HG03064 (cell line): Measurements from ENCODE around the gene RDH13.
"Not testable (repeated sequence)": the region's sequence is repeated elsewhere in the genome, so short reads cannot be mapped to it uniquely, and the experiment has no call there.

Source experiments
- ATAC-seq: cut with Tn5 transposase; IDR thresholded peaks from one replicate; pipeline ENCODE4 v1.9.1; 2021; ENCODE audit warnings: low read depth; ENCODE audit not compliant: unreplicated experiment

RDH13 gene

GRCh38 chr19:55048446-55048845, 14.5 kb downstream of the RDH13 start:
- ATAC-seq = no peak

- ATAC-seq = no peak
These were observed 15.0 kb downstream of the RDH13 start for GRCh38 chr19:55047951-55048350.

- ATAC-seq = no peak
These were observed 15.8 kb downstream of the RDH13 start for GRCh38 chr19:55046975-55047622.

GRCh38 chr19:55044771-55045716, 17.9 kb downstream of the RDH13 start:
- no peak for ATAC-seq

- no peak for ATAC-seq
These were observed 18.7 kb downstream of the RDH13 start for GRCh38 chr19:55044286-55044685.

- ATAC-seq = no peak
These were observed 20.3 kb downstream of the RDH13 start for GRCh38 chr19:55042688-55043087.

GRCh38 chr19:55042344-55042678, 20.6 kb downstream of the RDH13 start:
- ATAC-seq = no peak

GRCh38 chr19:55041627-55042343, 21.2 kb downstream of the RDH13 start:
- ATAC-seq = no peak

- no peak for ATAC-seq
These were observed 21.7 kb downstream of the RDH13 start for GRCh38 chr19:55041244-55041626.

GRCh38 chr19:55040654-55041053, 22.3 kb downstream of the RDH13 start:
- ATAC-seq = not testable (repeated sequence)

- not testable (repeated sequence) for ATAC-seq
These were observed 25.3 kb downstream of the RDH13 start for GRCh38 chr19:55037603-55038002.

- no peak for ATAC-seq
These were observed 26.9 kb downstream of the RDH13 start for GRCh38 chr19:55036058-55036457.

- ATAC-seq = no peak
These were observed 28.2 kb downstream of the RDH13 start for GRCh38 chr19:55034751-55035150.

- not testable (repeated sequence) for ATAC-seq
These were observed 29.8 kb downstream of the RDH13 start for GRCh38 chr19:55032976-55033643.

- ATAC-seq = no peak
These were observed 30.7 kb downstream of the RDH13 start for GRCh38 chr19:55032170-55032800.

- no peak for ATAC-seq
These were observed 31.8 kb downstream of the RDH13 start for GRCh38 chr19:55031178-55031577.

- no peak for ATAC-seq
These were observed 34.2 kb downstream of the RDH13 start for GRCh38 chr19:55028757-55029156.

GRCh38 chr19:55027472-55028337, 35.2 kb downstream of the RDH13 start:
- no peak for ATAC-seq

- not testable (repeated sequence) for ATAC-seq
These were observed 35.8 kb downstream of the RDH13 start for GRCh38 chr19:55027140-55027471.
